HEK293T (cell line): Measurements from ENCODE around the gene NCCRP1.

Experiments
- CTCF ChIA-PET: fragments of 350-600 bp; formaldehyde crosslinking; extraction: SDS; loops from one replicate; lab custom pipeline; 2021; ENCODE audit warnings: antibody characterized with exemption, inconsistent platforms; lab: Yijun Ruan, JAX
- POLR2A ChIA-PET: fragments of 350-600 bp; formaldehyde crosslinking; extraction: SDS; loops from one replicate; lab custom pipeline; 2020; ENCODE audit warnings: antibody characterized with exemption, inconsistent platforms; lab: Yijun Ruan, JAX
- DNase-seq: peaks from one replicate; pipeline ENCODE4 v3.0.0; 2012; ENCODE audit warnings: mixed read lengths; ENCODE audit errors: extremely low spot score
- ARNT ChIP-seq: fragments of 450-650 bp; IDR thresholded peaks from 2 replicates; pipeline ENCODE4 v1.6.1; 2017; ENCODE audit warnings: mild to moderate bottlenecking
- BHLHE40 ChIP-seq: fragments of 450-650 bp; IDR thresholded peaks from 2 replicates; pipeline ENCODE4 v1.6.1; 2016; ENCODE audit warnings: mild to moderate bottlenecking, moderate library complexity, borderline replicate concordance
- CTBP1 ChIP-seq: fragments of 450-650 bp; IDR thresholded peaks from 2 replicates; pipeline ENCODE4 v1.6.1; 2016; ENCODE audit warnings: borderline replicate concordance
- ELF4 ChIP-seq: fragments of 450-650 bp; IDR thresholded peaks from 2 replicates; pipeline ENCODE4 v1.6.1; 2017; ENCODE audit warnings: antibody characterized with exemption
- FOXA1 ChIP-seq: fragments of 450-650 bp; IDR thresholded peaks from 2 replicates; pipeline ENCODE4 v1.6.1; 2016; ENCODE audit warnings: mild to moderate bottlenecking
- FOXK2 ChIP-seq: fragments of 450-650 bp; IDR thresholded peaks from 2 replicates; pipeline ENCODE4 v1.6.1; 2016; ENCODE audit warnings: mild to moderate bottlenecking
- FOXM1 ChIP-seq: fragments of 450-650 bp; IDR thresholded peaks from 2 replicates; pipeline ENCODE4 v1.6.1; 2017; ENCODE audit warnings: mild to moderate bottlenecking, borderline replicate concordance
- HDGF ChIP-seq: fragments of 450-650 bp; IDR thresholded peaks from 2 replicates; pipeline ENCODE4 v1.6.1; 2017; ENCODE audit warnings: antibody characterized with exemption, borderline replicate concordance
- L3MBTL2 ChIP-seq: fragments of 450-650 bp; conservative IDR thresholded peaks from 2 replicates; pipeline ENCODE4 v1.6.1; 2016; ENCODE audit warnings: mild to moderate bottlenecking
- LEF1 ChIP-seq: fragments of 450-650 bp; IDR thresholded peaks from 2 replicates; pipeline ENCODE4 v1.6.1; 2017; ENCODE audit warnings: mild to moderate bottlenecking, borderline replicate concordance
- NFRKB ChIP-seq: fragments of 450-650 bp; IDR thresholded peaks from 2 replicates; pipeline ENCODE4 v1.6.1; 2016; ENCODE audit warnings: mild to moderate bottlenecking, moderate library complexity
- SP1 ChIP-seq: fragments of 450-650 bp; IDR thresholded peaks from 2 replicates; pipeline ENCODE4 v1.6.1; 2017
- SUZ12 ChIP-seq: fragments of 450-650 bp; IDR thresholded peaks from 2 replicates; pipeline ENCODE4 v1.6.1; 2016; ENCODE audit warnings: mild to moderate bottlenecking
- TARDBP ChIP-seq: fragments of 450-650 bp; IDR thresholded peaks from 2 replicates; pipeline ENCODE4 v1.6.1; 2016
- ZNF384 ChIP-seq: fragments of 450-650 bp; IDR thresholded peaks from 2 replicates; pipeline ENCODE4 v1.6.1; 2016
- TF ChIP-seq, protein P1 (sequence below): fragments of 450-650 bp; IDR thresholded peaks from 2 replicates; pipeline ENCODE4 v1.6.1; 2016

The NCCRP1 gene

GRCh38 chr19:39193803-39194202 lies 3.0 kb upstream of the NCCRP1 start:
- CTCF ChIA-PET: no interaction called here

GRCh38 chr19:39194832-39195542 lies 1.8 kb upstream of the NCCRP1 start:
- TF ChIP-seq ZNF384: no peak
- no peak for TF ChIP-seq FOXA1
- no peak for TF ChIP-seq FOXK2
- no peak for TF ChIP-seq SUZ12
- no peak for TF ChIP-seq ARNT
- no peak for TF ChIP-seq LEF1
- TF ChIP-seq, protein P1, sequence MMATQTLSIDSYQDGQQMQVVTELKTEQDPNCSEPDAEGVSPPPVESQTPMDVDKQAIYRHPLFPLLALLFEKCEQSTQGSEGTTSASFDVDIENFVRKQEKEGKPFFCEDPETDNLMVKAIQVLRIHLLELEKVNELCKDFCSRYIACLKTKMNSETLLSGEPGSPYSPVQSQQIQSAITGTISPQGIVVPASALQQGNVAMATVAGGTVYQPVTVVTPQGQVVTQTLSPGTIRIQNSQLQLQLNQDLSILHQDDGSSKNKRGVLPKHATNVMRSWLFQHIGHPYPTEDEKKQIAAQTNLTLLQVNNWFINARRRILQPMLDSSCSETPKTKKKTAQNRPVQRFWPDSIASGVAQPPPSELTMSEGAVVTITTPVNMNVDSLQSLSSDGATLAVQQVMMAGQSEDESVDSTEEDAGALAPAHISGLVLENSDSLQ: no peak
- TF ChIP-seq SP1: no peak
- TF ChIP-seq NFRKB: no peak
- TF ChIP-seq BHLHE40: no peak
- no peak for TF ChIP-seq TARDBP
- TF ChIP-seq CTBP1: no peak
- TF ChIP-seq FOXM1: no peak
- no peak for TF ChIP-seq HDGF
- no peak for TF ChIP-seq ELF4
- no peak for TF ChIP-seq L3MBTL2
- DNase-seq: no peak
- POLR2A ChIA-PET: no interaction called here
- CTCF ChIA-PET: interaction anchor here (0.6 kb wide), 1 partner anchor 8 kb away, joined by 4 read pairs; no protein-coding TSS in a partner anchor

More at GRCh38 chr19:39193803-39194202, 3.0 kb upstream of the NCCRP1 start:
- no peak for DNase-seq
- POLR2A ChIA-PET: no interaction called here
- TF ChIP-seq L3MBTL2 (no peak), HDGF (no peak), BHLHE40 (no peak), LEF1 (no peak), FOXA1 (no peak), SUZ12 (no peak), ELF4 (no peak), SP1 (no peak), FOXK2 (no peak), NFRKB (no peak), TARDBP (no peak), ARNT (no peak)
- TF ChIP-seq, protein P1: no peak

GRCh38 chr19:39195755-39196154 lies 1.0 kb upstream of the NCCRP1 start:
- CTCF ChIA-PET: interaction anchor here (0.6 kb wide), 1 partner anchor 9 kb away, joined by 4 read pairs; no protein-coding TSS in a partner anchor
- DNase-seq: no peak
- POLR2A ChIA-PET: no interaction called here
- TF ChIP-seq BHLHE40: no peak
- TF ChIP-seq L3MBTL2: no peak
- TF ChIP-seq HDGF: no peak
- TF ChIP-seq FOXK2: no peak
- no peak for TF ChIP-seq ARNT
- no peak for TF ChIP-seq LEF1
- TF ChIP-seq TARDBP: no peak
- no peak for TF ChIP-seq FOXA1
- no peak for TF ChIP-seq ZNF384
- no peak for TF ChIP-seq SP1
- TF ChIP-seq, protein P1: no peak
- no peak for TF ChIP-seq NFRKB
- no peak for TF ChIP-seq ELF4

GRCh38 chr19:39196320-39196719 lies 444 bp upstream of the NCCRP1 start:
- CTCF ChIA-PET: no interaction called here
- no peak for DNase-seq

DNA sequence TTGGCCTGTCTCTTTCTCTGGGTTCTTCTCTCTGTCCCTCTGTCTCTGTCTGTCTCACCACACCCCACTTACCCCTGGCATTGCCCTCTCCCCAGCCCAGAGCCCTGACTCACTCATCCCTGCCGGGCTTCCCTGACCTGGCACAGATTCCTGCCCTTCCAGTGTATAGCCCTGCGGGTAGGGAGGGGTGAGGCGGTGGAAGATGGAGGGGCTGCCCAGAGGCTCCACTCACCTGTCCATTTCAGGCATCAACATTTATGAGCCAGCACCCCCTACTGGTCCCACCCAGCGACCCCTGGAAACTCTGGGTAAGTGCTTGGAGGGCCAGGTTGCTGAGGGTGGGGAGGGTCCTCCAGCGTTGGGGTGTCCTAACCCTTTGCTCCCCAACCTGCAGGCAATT lies 1.0 kb downstream of the NCCRP1 start:
- TF ChIP-seq SP1: no peak
- TF ChIP-seq SUZ12: no peak
- no peak for TF ChIP-seq L3MBTL2
- no peak for TF ChIP-seq FOXM1
- no peak for TF ChIP-seq ZNF384
- no peak for TF ChIP-seq FOXA1
- no peak for TF ChIP-seq ARNT
- TF ChIP-seq CTBP1: no peak
- TF ChIP-seq, protein P1: no peak
- no peak for TF ChIP-seq BHLHE40
- no peak for TF ChIP-seq ELF4
- TF ChIP-seq HDGF: no peak
- TF ChIP-seq NFRKB: no peak
- no peak for TF ChIP-seq LEF1
- no peak for TF ChIP-seq FOXK2
- TF ChIP-seq TARDBP: no peak
- POLR2A ChIA-PET: no interaction called here

More at GRCh38 chr19:39196320-39196719, 444 bp upstream of the NCCRP1 start:
- POLR2A ChIA-PET: no interaction called here
- TF ChIP-seq BHLHE40 (no peak), TARDBP (no peak), FOXK2 (no peak), FOXM1 (no peak), ZNF384 (no peak), CTBP1 (no peak), LEF1 (no peak), ARNT (no peak), NFRKB (no peak), HDGF (no peak), SP1 (no peak), SUZ12 (no peak), FOXA1 (no peak), L3MBTL2 (no peak), ELF4 (no peak)
- TF ChIP-seq, protein P1: no peak

More for the DNA sequence above, 1.0 kb downstream of the NCCRP1 start:
- CTCF ChIA-PET: no interaction called here
- no peak for DNase-seq
